Stimulated activated CD8-positive, alpha-beta memory T cell treated with anti-CD3 and anti-CD28 coated beads, Interleukin-4, amount 100 ng/mL, for 24 hours (primary cell): ENCODE data around the gene SLC26A9.
"Not testable (repeated sequence)": the region's sequence is repeated elsewhere in the genome, so short reads cannot be mapped to it uniquely, and the experiment has no call there.

Experiments used
- DNase-seq: peaks from one replicate; pipeline ENCODE4 v3.0.0-alpha.2; 2020; ENCODE audit warnings: low read depth

SLC26A9 gene

DNA sequence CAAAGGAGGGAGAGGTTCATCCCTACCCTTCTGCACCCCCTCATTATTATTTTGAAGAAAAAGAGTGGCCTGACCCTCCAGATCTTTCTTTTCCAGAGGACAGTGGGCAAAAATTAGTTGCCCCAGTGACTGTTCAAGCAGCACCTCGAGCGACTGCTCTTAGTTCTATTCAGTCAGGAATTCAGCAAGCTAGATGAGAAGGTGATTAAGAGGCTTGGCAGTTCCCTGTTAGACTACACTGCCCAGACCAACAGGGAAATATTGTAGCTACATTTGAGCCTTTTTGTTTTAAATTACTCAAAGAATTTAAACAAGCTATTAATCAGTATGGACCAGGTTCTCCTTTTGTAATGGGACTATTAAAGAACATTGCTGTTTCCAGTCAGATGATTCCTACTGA lies 51.8 kb downstream of the SLC26A9 start:
- DNase-seq, result not testable (repeated sequence)

- not testable (repeated sequence) for DNase-seq
Measured at GRCh38 chr1:205890631-205891030, 52.6 kb downstream of the SLC26A9 start.

DNA sequence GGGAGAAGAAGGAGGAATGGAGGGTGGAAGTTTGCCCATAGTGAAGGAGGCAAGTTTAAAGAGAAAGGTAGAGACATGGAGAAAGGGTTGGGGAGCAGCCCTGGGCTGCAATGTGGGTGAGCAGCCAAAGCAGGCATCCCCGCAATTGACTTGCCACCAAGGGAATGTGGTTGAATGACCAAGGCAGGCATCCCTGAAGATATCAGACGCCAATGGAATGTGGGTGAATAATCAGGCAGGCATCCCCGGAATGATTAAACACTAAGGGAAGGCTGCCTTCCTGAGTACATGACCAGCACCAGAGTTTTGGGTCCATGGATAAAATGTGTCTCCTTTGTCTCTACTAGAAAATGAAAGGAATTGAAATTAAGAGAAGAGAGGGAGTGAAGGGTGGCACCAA lies 53.5 kb downstream of the SLC26A9 start:
- not testable (repeated sequence) for DNase-seq

GRCh38 chr1:205889006-205889405 lies 54.2 kb downstream of the SLC26A9 start:
- DNase-seq, result not testable (repeated sequence)

- DNase-seq, result no peak
Measured at GRCh38 chr1:205883792-205884191, 59.5 kb downstream of the SLC26A9 start.

- no peak for DNase-seq
Measured at GRCh38 chr1:205880923-205881322, 62.3 kb downstream of the SLC26A9 start.

GRCh38 chr1:205879974-205880373 lies 63.3 kb downstream of the SLC26A9 start:
- DNase-seq, result no peak

GRCh38 chr1:205878026-205878425 lies 65.2 kb downstream of the SLC26A9 start:
- no peak for DNase-seq

DNA sequence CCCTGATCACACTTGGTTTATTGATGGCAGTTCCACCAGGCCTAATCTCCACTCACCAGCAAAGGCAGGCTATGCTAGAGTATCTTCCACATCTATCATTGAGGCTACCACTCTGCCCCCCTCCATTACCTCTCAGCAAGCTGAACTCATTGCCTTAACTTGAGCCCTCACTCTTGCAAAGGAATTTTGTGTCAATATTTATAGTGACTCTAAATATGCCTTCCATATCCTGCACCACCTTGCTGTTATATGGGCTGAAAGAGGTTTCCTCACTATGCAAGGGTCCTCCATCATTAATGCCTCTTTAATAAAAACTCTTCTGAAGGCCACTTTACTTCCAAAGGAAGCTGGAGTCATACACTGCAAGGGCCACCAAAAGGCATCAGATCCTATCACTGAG lies 70.1 kb downstream of the SLC26A9 start:
- not testable (repeated sequence) for DNase-seq

DNA sequence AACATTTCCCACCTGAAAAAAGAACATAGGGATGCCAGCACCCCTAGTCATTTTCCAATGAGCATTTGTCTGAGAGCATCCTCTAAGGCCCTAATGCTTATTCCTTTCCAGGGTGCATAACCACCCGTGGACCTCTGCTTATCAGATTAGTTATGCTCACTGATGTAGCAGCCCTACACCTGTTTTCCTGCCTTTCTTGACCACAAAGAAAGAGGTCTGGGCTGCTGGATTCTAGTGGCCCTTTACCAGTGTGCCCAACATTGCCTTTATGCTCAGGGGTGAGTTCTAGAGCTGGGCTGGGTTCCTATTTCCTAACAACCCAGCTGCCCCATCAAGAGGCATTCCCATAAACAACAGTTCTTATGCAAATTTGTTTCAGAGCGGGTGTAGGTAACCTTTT lies 73.0 kb downstream of the SLC26A9 start:
- DNase-seq, result no peak
